Hepatocyte (in vitro differentiated cells): Measurements from ENCODE around the gene SLMAP. TPM values are rescaled to one million over a fixed set of nuclear protein-coding genes. Genes with fewer than 3 reads are reported as not detected.

Source experiments
- DNase-seq: peaks from one replicate; pipeline ENCODE4 v3.0.0-alpha.2; 2016; ENCODE audit warnings: low spot score
- H2AFZ ChIP-seq: fragments of 200-600 bp; sonication (generic); 2 replicates; pipeline ENCODE4 v1.6.0; 2016; ENCODE audit warnings: antibody characterized with exemption, mild to moderate bottlenecking
- H3K27ac ChIP-seq: fragments of 200-600 bp; sonication (generic); 2 replicates; pipeline ENCODE4 v1.5.1; 2016; ENCODE audit warnings: mild to moderate bottlenecking
- H3K27me3 ChIP-seq: fragments of 200-600 bp; sonication (generic); 2 replicates; pipeline ENCODE4 v1.6.1; 2016
- H3K36me3 ChIP-seq: fragments of 200-600 bp; sonication (generic); replicated peaks from 2 replicates; pipeline ENCODE4 v1.5.1; 2016; ENCODE audit warnings: low read depth; ENCODE audit not compliant: insufficient read depth
- H3K4me1 ChIP-seq: fragments of 200-600 bp; sonication (generic); 2 replicates; pipeline ENCODE4 v1.5.1; 2016; ENCODE audit warnings: mild to moderate bottlenecking, moderate library complexity; ENCODE audit not compliant: insufficient read depth
- H3K4me2 ChIP-seq: fragments of 200-600 bp; sonication (generic); 2 replicates; pipeline ENCODE4 v1.6.0; 2016
- H3K4me3 ChIP-seq: fragments of 200-600 bp; sonication (generic); 2 replicates; pipeline ENCODE4 v1.5.1; 2016; ENCODE audit warnings: mild to moderate bottlenecking
- H3K79me2 ChIP-seq: fragments of 200-600 bp; sonication (generic); 2 replicates; pipeline ENCODE4 v1.6.0; 2017; ENCODE audit warnings: mild to moderate bottlenecking
- H3K9me2 ChIP-seq: fragments of 200-600 bp; sonication (generic); replicated peaks from 2 replicates; pipeline ENCODE4 v1.6.0; 2017; ENCODE audit warnings: mild to moderate bottlenecking; ENCODE audit not compliant: insufficient read depth
- H3K9me3 ChIP-seq: fragments of 200-600 bp; sonication (generic); 2 replicates; pipeline ENCODE4 v1.5.1; 2016; ENCODE audit warnings: low read depth, mild to moderate bottlenecking
- H4K20me1 ChIP-seq: fragments of 200-600 bp; sonication (generic); 2 replicates; pipeline ENCODE4 v1.6.0; 2016; ENCODE audit warnings: mild to moderate bottlenecking; ENCODE audit not compliant: insufficient read depth, poor library complexity, severe bottlenecking
- CTCF ChIP-seq: fragments of 200-600 bp; sonication (generic); IDR thresholded peaks from 2 replicates; pipeline ENCODE4 v1.5.1; 2016; ENCODE audit warnings: antibody characterized with exemption, mild to moderate bottlenecking; ENCODE audit not compliant: poor library complexity
- EZH2 ChIP-seq: fragments of 200-600 bp; sonication (generic); IDR thresholded peaks from 2 replicates; pipeline ENCODE4 v1.6.1; 2016; ENCODE audit warnings: antibody characterized with exemption, mild to moderate bottlenecking, borderline replicate concordance
- EZH2phosphoT487 ChIP-seq: fragments of 200-600 bp; sonication (generic); IDR thresholded peaks from one replicate; pipeline ENCODE4 v1.6.1; 2018; ENCODE audit warnings: antibody characterized with exemption, mild to moderate bottlenecking, low read depth, moderate library complexity; ENCODE audit not compliant: unreplicated experiment, severe bottlenecking
- WGBS: methylation state at CpG from one replicate; pipeline ENCODE4 v1.1.6; 2016; ENCODE audit warnings: low lambda C conversion rate; ENCODE audit errors: missing lambda C conversion rate; 5-methylcytosine and 5-hydroxymethylcytosine counted together
- polyA plus RNA-seq: library from polyadenylated mRNA; unstranded; fragments of >200 nt; fragmentation: Nextera tagmentation; extraction: Ambion mirVana; gene quantifications from 2 replicates; pipeline ENCODE4 v1.2.1, GENCODE V29; 2016
- total RNA-seq: library from RNA; depleted of rRNA; stranded (reverse); fragments of >200 nt; gene quantifications from 2 replicates; pipeline ENCODE4 v1.2.3, GENCODE V29; 2014

SLMAP gene
- total and polyA plus RNA-seq, 2 experiments from 2014 or later, result 22.8 to 46.0 TPM

DNA sequence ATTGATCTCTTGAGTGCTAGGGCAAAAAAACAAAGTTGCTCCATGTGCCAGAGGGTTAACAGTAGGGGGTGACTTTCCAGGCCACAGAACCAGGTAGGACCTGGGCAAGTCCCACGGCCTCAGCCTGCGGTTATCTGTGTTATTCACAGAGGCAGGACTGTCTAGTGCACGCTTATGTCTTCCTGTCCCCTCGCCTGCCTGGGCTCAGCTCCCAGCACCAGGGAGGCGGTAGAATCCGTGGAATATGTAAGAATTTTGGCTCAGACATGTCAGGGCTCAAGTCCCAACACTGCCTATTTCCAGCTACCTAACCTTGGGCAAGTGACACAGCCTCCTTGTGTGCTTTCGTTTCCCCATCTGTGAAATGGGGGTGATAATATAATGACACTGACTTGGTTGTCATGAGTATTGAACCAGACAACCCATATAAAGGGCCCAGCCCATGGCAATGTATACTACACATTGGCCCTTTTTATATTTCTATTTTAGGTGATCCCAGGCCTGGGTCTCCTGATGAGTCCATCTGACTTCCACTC is 207.8 kb downstream of the SLMAP start:
- WGBS, result 94% methylated on average over 7 of the region's 7 CpGs
- Histone ChIP-seq H3K4me2 (no peak overlapping the region), H2AFZ (no peak overlapping the region)

GRCh38 chr3:57966829-57967228 is 210.7 kb downstream of the SLMAP start:
- Histone ChIP-seq H3K9me3 (no peaks in the 10 kb centered on the region), H3K79me2 (no peaks in the 10 kb centered on the region), H2AFZ (no peak overlapping the region), H3K27me3 (no peaks in the 10 kb centered on the region), H3K36me3 (no peaks in the 10 kb centered on the region), H3K4me1 (peaks cover 5% of the 10 kb centered on the region), H4K20me1 (no peaks in the 10 kb centered on the region), H3K4me3 (no peak overlapping the region), H3K27ac (no peak overlapping the region), H3K4me2 (no peak overlapping the region), H3K9me2 (no peaks in the 10 kb centered on the region)
- TF ChIP-seq EZH2 (no peak), EZH2phosphoT487 (no peak), CTCF (no peak)
- DNase-seq, result no peak
- 74% methylated on average over 4 of the region's 4 CpGs for WGBS

More for the DNA sequence above, 207.8 kb downstream of the SLMAP start:
- H3K9me3 ChIP-seq, result no peaks in the 10 kb centered on the region
- no peak for DNase-seq
- no peaks in the 10 kb centered on the region for H3K9me2 ChIP-seq
- H3K4me1 ChIP-seq, result peaks cover 9% of the 10 kb centered on the region
- H3K4me3 ChIP-seq, result no peak overlapping the region
- TF ChIP-seq CTCF (no peak), EZH2 (no peak), EZH2phosphoT487 (no peak)
- no peaks in the 10 kb centered on the region for H4K20me1 ChIP-seq
- H3K27ac ChIP-seq, result no peak overlapping the region
- no peaks in the 10 kb centered on the region for H3K79me2 ChIP-seq
- H3K27me3 ChIP-seq, result no peaks in the 10 kb centered on the region
- no peaks in the 10 kb centered on the region for H3K36me3 ChIP-seq

DNA sequence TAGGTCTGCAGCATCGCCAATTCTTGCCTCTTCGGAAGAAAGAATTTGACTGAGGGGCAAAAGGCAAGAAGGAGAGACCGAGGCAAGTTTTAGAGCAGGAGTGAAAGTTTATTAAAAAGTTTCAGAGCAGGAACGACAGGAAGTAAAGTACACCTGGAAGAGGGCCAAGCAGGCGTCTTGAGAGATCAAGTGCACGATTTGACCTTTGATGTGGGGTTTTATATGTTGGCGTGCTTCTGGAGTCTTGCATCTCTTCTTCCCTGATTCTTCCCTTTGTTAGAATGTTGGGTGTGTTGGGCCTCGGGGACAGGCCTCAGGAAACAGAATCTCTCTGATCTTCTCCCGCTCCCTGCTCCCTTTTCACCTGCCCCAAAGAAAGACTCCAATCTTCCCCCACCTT is 211.5 kb downstream of the SLMAP start:
- H3K4me2 ChIP-seq, result no peak overlapping the region
- no peak overlapping the region for H3K27ac ChIP-seq
- H3K9me3 ChIP-seq, result no peaks in the 10 kb centered on the region
- no peaks in the 10 kb centered on the region for H3K27me3 ChIP-seq
- peaks cover 11% of the 10 kb centered on the region for H3K4me1 ChIP-seq
- H3K9me2 ChIP-seq, result no peaks in the 10 kb centered on the region
- TF ChIP-seq EZH2phosphoT487 (no peak), EZH2 (no peak), CTCF (no peak)
- H3K79me2 ChIP-seq, result no peaks in the 10 kb centered on the region
- H4K20me1 ChIP-seq, result no peaks in the 10 kb centered on the region
- 86% methylated on average over 9 of the region's 9 CpGs for WGBS
- no peaks in the 10 kb centered on the region for H3K36me3 ChIP-seq
- no peak for DNase-seq
- no peak overlapping the region for H2AFZ ChIP-seq
- no peak overlapping the region for H3K4me3 ChIP-seq
